Prostate gland (tissue), 2 donors: ENCODE results near the gene GRID1.

Experiments used
- POLR2A ChIP-seq: fragments of 450-650 bp; IDR thresholded peaks from one replicate; pipeline ENCODE4 v1.6.1; 2016; ENCODE audit warnings: antibody characterized with exemption, mild to moderate bottlenecking
- TF ChIP-seq, protein P1 (sequence below), 4 experiments: fragments of 200-600 bp in 2 of 4; fragments of 450-650 bp in 2 of 4; sonication (generic) in 2 of 4; IDR thresholded peaks; 1 replicate in 3 of 4; 2 replicates in 1 of 4; pipeline ENCODE4 v1.5.1; 2016 to 2019; ENCODE audit warnings: antibody characterized with exemption in 4 of 4, mild to moderate bottlenecking in 2 of 4, moderate library complexity in 2 of 4

DNA sequence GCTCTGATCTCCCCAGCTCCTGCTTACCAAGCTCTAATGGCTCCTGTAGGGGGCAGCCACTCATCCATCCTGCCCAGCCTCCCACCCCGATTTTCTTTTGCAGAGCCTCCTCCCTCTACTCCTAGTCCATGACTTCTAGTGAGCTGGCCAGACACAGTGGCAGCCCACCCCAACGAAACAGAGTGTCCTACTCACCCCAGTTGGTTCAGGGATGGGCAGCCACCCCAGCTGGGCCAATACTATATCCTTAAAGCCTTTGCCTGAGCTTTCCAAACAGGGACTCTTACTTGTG lies 77.1 kb downstream of the GRID1 start:
- TF ChIP-seq, protein P1, sequence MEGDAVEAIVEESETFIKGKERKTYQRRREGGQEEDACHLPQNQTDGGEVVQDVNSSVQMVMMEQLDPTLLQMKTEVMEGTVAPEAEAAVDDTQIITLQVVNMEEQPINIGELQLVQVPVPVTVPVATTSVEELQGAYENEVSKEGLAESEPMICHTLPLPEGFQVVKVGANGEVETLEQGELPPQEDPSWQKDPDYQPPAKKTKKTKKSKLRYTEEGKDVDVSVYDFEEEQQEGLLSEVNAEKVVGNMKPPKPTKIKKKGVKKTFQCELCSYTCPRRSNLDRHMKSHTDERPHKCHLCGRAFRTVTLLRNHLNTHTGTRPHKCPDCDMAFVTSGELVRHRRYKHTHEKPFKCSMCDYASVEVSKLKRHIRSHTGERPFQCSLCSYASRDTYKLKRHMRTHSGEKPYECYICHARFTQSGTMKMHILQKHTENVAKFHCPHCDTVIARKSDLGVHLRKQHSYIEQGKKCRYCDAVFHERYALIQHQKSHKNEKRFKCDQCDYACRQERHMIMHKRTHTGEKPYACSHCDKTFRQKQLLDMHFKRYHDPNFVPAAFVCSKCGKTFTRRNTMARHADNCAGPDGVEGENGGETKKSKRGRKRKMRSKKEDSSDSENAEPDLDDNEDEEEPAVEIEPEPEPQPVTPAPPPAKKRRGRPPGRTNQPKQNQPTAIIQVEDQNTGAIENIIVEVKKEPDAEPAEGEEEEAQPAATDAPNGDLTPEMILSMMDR (IDR thresholded peaks at IDR 0.05): no peak
- TF ChIP-seq POLR2A: no peak
